GM19193 (cell line): ENCODE results near the gene GBX1.

Experiments
- POLR2A ChIP-seq: IDR thresholded peaks from 4 replicates; pipeline ENCODE4 v1.6.1; 2011; ENCODE audit not compliant: insufficient read depth, insufficient read length; ENCODE audit errors: extremely low read depth

GBX1 gene

GRCh38 chr7:151132461-151133205 lies 34.9 kb downstream of the GBX1 start:
- TF ChIP-seq POLR2A, result no peak

- no peak for TF ChIP-seq POLR2A
Observed at GRCh38 chr7:151131592-151132293, 35.8 kb downstream of the GBX1 start.

- no peak for TF ChIP-seq POLR2A
Observed at GRCh38 chr7:151131224-151131591, 36.3 kb downstream of the GBX1 start.

- no peak for TF ChIP-seq POLR2A
Observed at GRCh38 chr7:151130741-151131157, 36.7 kb downstream of the GBX1 start.

- TF ChIP-seq POLR2A, result no peak
Observed at GRCh38 chr7:151129960-151130591, 37.4 kb downstream of the GBX1 start.

GRCh38 chr7:151129117-151129959 lies 38.2 kb downstream of the GBX1 start:
- no peak for TF ChIP-seq POLR2A

GRCh38 chr7:151128716-151129115 lies 38.8 kb downstream of the GBX1 start:
- TF ChIP-seq POLR2A, result no peak

- no peak for TF ChIP-seq POLR2A
Observed at GRCh38 chr7:151128144-151128543, 39.4 kb downstream of the GBX1 start.

GRCh38 chr7:151126491-151127137 lies 40.9 kb downstream of the GBX1 start:
- no peak for TF ChIP-seq POLR2A

GRCh38 chr7:151125846-151126481 lies 41.5 kb downstream of the GBX1 start:
- no peak for TF ChIP-seq POLR2A

GRCh38 chr7:151125470-151125845 lies 42.0 kb downstream of the GBX1 start:
- TF ChIP-seq POLR2A, result no peak

GRCh38 chr7:151124899-151125399 lies 42.5 kb downstream of the GBX1 start:
- TF ChIP-seq POLR2A, result no peak

- TF ChIP-seq POLR2A, result no peak
Observed at GRCh38 chr7:151124481-151124880, 43.0 kb downstream of the GBX1 start.

GRCh38 chr7:151123822-151124464 lies 43.6 kb downstream of the GBX1 start:
- TF ChIP-seq POLR2A, result no peak

GRCh38 chr7:151123158-151123821 lies 44.2 kb downstream of the GBX1 start:
- no peak for TF ChIP-seq POLR2A
